GM18517 (cell line): ENCODE measurements around the gene ARHGAP36.

Source experiments
- ATAC-seq: cut with Tn5 transposase; IDR thresholded peaks from one replicate; pipeline ENCODE4 v1.9.1; 2021; ENCODE audit warnings: mild to moderate bottlenecking, moderate library complexity; ENCODE audit not compliant: unreplicated experiment

Gene ARHGAP36, protein sequence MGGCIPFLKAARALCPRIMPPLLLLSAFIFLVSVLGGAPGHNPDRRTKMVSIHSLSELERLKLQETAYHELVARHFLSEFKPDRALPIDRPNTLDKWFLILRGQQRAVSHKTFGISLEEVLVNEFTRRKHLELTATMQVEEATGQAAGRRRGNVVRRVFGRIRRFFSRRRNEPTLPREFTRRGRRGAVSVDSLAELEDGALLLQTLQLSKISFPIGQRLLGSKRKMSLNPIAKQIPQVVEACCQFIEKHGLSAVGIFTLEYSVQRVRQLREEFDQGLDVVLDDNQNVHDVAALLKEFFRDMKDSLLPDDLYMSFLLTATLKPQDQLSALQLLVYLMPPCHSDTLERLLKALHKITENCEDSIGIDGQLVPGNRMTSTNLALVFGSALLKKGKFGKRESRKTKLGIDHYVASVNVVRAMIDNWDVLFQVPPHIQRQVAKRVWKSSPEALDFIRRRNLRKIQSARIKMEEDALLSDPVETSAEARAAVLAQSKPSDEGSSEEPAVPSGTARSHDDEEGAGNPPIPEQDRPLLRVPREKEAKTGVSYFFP

DNA sequence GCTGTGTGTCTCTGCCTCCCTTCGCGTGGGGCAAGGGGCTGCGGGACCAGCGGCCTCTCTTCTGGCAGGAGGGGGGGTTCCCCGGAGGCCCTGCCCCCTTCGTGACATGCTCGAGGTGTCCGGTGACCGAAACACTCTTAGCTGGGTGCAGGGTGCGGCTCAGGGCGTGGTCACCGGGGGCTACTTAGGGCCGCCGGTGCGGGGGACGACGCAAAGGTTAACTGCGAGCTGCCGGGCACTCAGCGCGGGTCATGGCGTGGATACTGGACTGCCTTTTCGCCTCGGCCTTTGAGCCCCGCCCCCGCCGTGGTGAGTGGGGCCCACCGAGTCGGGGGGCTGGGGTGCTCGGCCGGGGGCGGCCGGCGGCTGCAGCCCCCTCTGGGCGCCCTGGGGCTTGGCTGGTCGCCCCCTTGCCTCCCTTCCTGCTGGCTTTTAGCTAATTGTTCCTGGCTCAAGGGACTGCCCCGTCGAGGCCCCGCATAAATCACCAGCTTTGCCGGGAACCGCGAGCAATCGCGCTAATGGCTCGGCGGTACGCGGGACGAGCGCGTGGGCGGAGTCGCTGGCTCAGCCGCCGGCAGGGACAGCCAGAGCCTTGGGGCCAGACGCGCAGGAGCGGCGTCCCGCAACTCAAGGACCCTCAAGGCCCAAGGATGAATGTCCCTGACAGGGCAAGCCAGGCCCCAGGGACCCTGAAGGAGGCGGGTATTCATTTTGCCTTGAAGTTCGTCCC, at the start of gene ARHGAP36:
Gene ARHGAP36 (plus strand): TSS at position 211 of the 733 bp plus-strand sequence. CDS start 23,320 bp downstream, outside the sequence.
- no peak for ATAC-seq

DNA sequence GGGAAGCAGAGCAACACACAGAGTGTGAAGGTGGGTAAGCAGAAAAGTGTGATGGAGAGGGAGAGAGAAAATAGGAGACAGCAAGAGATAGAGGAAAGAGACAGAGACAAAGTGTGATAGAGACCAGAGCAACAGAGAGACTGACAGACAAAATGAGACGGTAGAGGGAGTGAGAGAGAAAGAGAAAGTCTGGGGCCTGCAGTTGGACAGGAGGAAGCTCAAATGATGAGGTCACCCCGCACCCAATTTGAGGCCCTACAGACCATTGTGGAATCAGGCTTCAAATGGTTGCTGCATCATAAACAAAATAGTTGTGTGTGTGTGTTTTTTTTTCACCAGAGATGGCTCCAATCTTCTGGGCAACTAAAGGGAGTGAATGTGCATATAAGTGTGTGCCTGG, 48.0 kb upstream of the ARHGAP36 start:
- ATAC-seq: no peak

DNA sequence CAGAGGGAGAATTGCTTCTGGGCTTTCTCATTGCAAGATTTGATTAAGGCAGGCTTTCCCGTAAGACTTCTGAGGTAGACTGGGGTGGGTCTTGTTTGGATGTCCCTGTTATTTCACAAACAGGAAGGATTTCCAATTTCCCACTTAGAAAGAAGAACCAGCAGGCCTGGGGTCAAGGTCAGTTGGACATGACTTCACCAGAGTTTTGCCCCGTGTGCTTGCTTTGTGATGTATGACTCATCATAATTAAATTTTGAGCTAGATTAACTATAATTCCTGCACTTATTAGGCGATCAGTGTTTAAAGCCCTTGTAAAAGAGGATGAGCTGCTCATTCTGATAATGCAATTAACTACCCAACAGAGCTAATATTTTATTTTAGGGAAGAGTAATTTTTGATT, 32.8 kb upstream of the ARHGAP36 start:
- no peak for ATAC-seq

DNA sequence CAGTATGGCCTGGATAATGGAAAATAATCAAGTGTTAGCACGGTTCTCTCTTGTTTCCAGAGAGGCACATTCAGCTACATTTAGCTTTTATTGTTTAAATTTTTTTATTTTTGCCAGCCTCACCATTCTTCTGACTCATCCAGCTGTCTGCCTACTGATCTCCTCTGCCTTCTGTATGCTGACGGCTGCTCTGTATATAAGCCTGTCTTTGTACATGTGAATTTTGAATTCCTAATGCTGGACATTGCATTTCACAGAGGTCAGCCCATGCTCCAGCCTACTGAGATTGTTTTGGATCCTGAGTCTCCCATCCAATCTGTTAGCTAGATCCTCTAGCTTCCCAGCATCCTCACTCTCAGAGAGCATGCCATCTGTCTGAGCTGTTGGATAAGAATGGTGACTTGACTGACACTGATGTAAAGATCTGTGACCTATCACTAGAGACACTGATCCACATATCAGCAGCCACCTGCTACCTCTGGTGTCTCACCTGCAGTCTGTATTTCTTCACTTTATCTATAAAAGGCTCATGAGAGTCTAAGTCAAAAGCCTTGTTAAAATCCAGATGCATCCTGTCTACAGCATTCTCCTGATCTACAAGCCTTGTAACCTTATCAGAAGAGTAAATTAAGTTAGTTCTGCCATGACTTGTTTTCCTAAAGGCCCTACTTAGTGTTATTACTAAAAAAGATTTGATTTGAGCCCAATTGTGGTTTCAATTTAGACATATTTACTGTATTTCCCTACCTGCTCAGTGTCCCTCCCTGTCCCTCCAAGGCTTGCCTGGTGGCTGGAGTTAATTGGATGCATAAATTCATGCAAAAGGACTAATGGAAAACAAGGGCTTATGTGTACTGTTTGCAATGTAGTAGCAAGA, 25.6 kb upstream of the ARHGAP36 start:
- ATAC-seq: no peak

DNA sequence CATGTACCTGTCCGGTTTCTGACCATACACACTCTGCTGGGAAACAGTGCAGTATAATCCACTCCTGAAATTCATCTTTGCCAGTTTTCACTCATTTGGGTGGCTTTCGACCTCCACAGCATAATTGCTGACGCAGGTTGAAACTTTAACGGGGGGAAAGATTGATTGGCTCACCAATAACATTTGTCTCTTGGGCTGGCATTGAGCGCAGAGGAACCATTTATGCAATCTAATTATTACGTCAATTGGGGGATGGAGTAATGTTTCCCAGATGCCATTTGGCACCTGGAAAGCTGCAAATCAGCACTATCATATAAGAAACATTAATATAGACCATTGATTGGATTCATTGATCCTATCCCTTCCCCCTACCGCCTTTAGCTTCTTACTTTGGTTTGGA, 24.1 kb upstream of the ARHGAP36 start:
- no peak for ATAC-seq

DNA sequence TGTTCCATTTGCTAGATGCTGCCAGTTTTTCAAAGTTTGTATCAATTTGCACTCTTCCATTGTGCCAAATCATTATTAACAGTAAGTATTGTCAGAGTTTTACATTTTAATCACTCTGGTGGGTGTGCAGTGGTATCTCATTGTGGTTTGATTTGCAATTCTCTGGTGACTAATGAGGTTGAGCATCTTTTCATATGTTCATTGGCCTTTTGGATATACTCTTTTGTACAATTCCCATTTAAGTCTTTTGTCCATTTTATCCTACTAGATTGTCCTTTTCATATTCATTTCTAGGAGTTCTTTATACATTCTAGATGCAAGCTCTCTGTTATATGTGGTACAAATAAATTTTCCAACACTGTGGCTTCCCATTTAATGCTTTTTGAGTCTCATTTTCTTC, 17.4 kb upstream of the ARHGAP36 start:
- ATAC-seq: no peak

DNA sequence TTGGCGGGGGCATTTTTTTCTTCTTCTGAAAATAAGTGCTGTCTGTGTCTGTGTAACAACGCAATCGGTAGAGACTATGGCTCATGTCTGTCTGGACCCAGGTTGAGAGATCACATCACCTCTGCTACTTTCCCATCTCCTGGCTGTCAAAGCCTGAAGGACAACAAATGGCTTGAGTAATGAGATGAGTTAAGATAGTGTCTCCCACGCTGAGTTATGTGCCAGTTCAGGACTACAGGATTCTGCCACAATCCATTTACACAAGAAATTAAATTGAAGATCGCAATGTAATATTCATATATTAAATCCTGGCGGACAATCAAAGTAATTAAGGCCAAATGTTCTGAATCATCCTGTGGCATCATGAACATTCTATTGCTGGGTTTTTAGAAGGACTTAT, 16.5 kb upstream of the ARHGAP36 start:
- no peak for ATAC-seq

DNA sequence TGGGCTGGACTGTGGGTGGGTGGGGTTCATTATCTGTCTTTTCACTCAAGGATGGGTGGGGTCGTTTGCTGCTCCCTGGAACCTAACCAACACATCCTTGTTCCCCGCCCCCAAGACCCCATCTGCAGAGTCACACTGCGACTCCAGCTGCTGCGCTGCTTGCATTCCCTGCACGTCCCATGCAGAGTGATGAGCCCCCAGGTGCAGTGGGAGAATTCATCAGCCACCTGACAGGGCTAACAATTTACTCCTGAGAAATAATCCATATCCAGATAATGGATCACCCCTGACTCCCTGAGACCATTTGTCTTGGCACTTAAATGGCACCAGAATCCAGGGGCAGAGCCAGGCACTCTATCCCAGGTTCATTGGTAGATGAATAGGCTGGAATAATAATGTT, 12.4 kb upstream of the ARHGAP36 start:
- no peak for ATAC-seq

DNA sequence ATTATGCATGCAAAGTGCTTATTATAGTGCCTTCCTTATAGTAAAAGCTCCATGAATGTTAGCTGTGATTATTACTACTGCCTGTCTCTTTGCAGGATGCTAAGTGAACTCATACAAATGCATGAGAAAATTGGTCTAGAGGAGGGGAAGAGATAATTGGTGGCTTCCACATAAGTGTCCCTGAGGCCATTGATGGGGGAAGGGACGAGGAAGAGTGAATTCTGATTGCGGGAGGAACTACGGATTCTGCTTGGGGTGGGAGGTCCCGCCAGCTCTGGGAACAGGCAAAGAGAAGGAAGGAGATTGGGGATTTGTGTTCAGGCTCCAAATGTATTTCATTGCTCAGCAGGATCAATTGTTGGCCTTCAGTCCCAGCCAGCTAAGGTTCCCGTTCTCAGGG, 11.6 kb upstream of the ARHGAP36 start:
- ATAC-seq: no peak

DNA sequence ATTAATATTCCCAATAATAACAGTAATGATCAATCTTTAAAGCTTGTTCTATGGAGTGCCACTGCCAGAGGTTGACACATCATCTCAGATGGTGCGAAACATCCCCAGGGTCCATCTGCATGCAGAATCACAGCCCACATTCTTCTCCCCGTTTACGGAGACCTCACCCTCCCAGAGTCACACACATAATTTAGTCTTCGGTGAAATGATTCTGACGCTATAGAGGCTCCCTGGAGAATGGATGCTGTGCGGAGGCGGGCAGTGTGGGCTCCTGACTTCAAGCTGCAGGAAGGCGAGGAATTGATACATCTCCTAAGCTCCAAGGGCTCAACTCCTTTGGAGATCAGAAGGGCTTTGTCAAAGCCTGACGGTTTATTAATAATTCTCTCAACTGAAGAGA, 11.0 kb upstream of the ARHGAP36 start:
- ATAC-seq: no peak

DNA sequence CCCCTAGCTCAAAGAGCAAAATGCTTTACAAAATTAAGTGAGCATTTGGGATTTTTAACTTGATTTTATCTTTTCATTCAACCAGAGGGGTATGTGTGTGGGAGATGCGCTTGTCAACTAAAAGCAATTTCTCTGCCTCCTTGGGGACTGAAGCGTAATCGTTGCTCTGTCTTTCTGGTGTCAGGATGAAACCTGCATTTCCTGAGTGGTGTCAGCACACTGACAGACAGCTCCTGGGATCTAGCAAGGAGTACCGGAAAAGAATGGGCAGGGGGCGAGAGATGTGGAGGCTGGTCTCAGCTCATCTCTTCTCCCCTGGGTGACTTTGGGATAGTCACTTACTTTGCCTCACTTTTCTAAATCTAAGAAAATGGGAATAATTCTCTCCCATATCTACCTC, 5.1 kb upstream of the ARHGAP36 start:
- ATAC-seq: no peak

DNA sequence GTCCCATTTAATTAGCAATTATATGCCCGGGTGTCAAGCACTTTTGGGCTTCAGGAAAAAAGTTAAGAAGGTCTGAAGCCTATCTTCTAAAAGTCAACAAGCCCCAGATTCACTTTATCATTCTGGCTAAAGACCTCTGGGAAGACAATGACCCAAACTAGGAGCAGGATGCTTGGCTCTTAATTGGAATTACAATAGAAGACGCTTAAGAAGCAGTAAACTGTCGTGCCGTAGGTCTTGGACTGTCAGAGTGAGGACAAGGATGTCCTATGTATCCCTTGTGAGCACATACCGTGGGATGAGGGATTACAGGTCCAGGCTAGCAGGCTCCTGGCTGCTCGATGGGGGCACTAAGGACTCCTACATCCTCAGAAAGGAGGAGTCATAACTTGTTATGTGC, 3.2 kb upstream of the ARHGAP36 start:
- ATAC-seq: no peak

DNA sequence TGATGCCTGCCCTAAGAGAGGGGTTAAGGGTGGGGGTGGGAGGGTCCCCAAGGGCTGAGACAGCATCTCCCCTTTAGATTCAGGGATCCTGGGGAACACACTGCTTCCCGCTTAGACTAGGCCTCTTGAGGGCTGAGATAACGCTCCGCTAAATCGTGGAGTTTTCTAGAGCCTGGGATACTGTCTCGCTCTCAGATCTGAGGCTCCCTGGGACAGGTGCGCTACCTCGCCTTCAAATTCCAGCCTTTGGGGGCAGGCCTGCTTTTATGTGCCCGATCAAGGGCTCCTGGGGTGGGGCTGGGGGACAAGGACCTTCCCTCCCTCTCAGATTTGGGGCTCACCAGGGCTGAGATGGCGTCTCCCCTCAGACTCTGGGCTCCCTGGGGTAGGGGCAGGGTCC, 440 bp upstream of the ARHGAP36 start:
- no peak for ATAC-seq

DNA sequence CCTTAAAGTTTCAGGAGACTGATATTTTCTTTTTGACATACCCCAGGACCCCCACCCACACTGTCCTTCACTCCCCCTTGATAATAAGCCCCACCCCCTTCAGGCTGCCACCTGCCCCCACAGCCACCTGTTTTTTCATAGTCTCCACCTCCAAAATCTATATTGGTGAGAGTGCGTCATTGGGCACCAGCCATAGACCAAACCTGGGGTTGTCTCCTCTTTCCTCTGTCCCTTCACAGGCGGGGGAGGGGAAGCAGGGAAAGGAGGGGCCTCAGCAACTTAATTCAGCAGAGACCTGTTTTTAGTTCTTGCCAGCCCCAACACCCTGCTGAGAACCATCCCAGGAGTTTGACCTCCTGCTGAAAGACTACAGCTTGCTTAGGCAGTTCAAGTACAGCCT, 1.1 kb downstream of the ARHGAP36 start:
- no peak for ATAC-seq

DNA sequence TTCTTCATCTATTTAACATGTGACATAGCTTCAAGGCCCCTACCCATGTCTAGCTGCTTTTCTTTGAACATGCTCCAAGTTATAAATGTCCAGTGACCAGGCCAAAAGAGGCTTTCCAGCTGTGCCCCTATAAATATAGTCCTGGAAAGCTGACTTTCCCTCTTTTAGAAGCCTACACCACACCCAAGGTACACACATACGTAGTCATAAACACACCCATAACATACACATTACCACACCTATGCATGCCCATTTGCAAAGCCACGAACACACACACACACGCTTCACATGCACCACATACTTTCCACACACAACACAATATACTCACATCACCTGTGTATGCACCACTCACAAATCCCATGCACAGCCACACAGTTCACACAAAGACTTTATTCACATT, 2.0 kb downstream of the ARHGAP36 start:
- ATAC-seq: no peak

DNA sequence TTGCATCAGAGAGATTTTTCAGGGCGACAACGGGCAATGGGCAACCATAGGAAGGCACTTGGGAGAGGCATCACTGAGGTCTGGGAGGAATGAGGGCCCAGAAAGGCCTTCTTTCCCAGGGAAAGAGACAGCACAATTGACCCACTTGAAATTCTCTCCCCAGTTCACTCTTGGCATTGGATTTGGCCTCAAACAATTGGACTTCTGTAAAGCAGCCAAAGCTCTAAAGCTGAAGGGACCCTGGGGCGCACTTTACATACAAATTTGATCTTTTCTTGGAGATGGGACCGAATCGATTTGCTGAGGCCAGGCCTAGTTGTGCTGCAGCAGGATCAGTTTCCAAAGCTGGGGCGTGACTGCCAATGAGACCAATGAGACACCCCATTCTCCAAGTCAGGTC, 3.2 kb downstream of the ARHGAP36 start:
- no peak for ATAC-seq

DNA sequence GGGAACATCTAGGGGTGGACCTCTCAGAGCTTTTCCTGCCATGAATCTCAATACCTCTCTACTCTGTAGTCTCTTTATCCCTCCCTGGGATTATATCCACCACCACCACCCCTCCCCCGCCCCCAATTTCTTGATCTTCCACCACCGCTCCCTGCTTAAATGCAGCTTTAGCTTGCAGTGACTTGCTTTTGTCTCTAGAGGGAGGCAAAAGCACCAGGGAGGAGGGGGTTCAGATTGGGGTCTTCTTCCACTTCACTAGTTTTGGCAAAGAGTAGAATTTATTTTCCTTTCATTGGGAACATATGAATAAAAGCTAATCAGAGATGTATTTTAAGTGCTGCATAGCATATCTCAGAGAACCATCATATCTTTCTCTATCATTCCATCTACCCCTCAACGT, 5.5 kb downstream of the ARHGAP36 start:
- no peak for ATAC-seq

DNA sequence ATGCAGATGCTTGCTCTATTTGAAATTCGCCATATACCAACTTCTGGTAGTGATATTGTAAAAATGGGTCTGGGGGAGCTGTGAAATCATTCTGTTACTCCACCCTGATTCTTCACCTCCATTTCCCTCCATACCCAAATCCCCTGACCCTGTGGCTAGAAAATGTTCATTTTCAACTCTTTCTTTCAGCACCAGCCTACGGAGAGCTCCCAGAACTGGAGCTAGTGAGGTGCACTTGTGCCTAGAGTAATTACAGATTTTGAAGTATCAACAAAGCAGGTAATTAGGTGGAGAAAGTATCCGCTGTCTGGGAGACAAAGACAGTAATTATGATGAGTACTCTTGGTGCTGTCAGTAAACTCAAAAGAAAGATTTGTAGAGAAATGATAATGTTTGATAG, 8.1 kb downstream of the ARHGAP36 start:
- no peak for ATAC-seq

DNA sequence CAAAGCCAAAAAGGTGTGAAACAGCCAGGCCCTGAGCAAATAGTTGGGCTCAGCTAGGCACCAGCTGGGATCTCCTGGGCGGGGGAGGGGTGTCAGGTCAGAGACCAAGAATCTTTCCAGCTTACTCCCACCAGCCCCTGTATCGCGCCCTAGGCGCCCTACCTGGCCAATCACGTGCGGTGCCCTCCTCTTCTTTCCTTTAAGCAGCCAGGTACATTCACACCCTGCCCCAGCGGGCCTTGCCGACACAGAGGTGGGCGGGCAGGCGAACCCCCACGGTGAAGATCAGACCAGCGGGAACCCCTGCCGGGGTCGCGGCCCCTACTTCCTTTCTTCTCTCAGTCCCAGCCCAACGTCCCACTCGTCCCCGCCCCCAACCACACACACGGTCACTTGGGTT, 9.1 kb downstream of the ARHGAP36 start:
- no peak for ATAC-seq

DNA sequence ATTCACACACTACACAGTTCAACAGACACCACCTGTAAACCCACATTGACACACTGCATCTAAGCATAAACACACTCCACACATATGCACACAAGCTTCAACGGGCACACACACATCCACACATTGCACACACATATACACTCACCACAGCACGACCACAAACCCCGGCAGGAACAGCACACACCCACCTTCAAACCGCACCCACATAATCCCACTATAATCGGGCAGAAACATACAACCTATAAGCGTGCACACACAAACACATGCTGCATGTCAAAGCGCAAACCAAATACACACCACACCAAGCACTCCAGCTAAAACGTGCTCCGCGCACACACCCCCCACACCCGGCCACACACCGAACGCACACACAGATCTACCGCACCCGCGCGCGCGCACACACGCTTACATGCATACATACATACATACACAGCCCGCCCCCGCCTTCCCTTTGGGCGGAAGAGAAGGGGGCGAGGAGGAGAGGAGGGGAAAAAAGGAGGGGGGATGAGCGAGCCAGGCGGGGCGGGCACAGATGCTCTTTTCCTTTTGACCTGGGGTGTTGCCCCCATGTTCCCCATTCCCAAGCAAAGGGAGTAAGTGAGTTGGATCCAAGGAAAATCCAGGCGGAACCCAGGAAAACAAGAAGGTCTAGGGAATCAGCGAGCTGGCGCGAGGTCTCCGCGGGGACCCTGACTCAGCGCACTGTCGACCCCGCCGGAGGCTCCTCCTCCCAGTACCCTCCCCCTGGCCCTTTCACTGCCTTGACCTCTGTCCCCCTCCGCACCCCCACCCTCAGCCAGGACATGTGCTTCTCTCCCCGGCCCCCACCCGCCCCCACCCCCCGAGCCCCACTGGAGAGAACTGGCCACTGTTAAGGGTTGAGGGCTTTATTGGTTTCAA, 9.9 kb downstream of the ARHGAP36 start:
- no peak for ATAC-seq
